HFFc6 (cell line): Measurements from ENCODE around the gene SPX. TPM values are rescaled to one million over a fixed set of nuclear protein-coding genes. Genes with fewer than 3 reads are reported as not detected.
A peak's percentile ranks its signal among the peaks of the same experiment; 100 is the strongest.

Experiments
- DNase-seq: peaks from one replicate; pipeline ENCODE4 v3.0.0-alpha.2; 2018
- H3K27ac Mint-ChIP-seq: 2 replicates; pipeline ENCODE4 v1.8.0; 2020; ENCODE audit warnings: mild to moderate bottlenecking, mixed read lengths
- H3K27me3 Mint-ChIP-seq: 2 replicates; pipeline ENCODE4 v1.8.0; 2021; ENCODE audit warnings: mild to moderate bottlenecking, moderate library complexity, mixed read lengths; ENCODE audit not compliant: insufficient read depth
- H3K36me3 Mint-ChIP-seq: 2 replicates; pipeline ENCODE4 v1.8.0; 2021; ENCODE audit warnings: low read depth, mixed read lengths
- H3K4me1 Mint-ChIP-seq: 2 replicates; pipeline ENCODE4 v1.8.0; 2020; ENCODE audit warnings: low read depth, mixed read lengths
- H3K4me3 Mint-ChIP-seq: 2 replicates; pipeline ENCODE4 v1.8.0; 2020; ENCODE audit warnings: mild to moderate bottlenecking, moderate library complexity, mixed read lengths
- H3K9me3 Mint-ChIP-seq: 2 replicates; pipeline ENCODE4 v1.8.0; 2020; ENCODE audit warnings: mild to moderate bottlenecking, mixed read lengths
- CTCF ChIP-seq: fragments of 200-600 bp; sonication (generic); IDR thresholded peaks from 2 replicates; pipeline ENCODE4 v1.5.0; 2021; ENCODE audit warnings: antibody characterized with exemption, mild to moderate bottlenecking
- total RNA-seq, 6 experiments: library from RNA; stranded (reverse); fragmentation: NEBNext Ultra II Directional; extraction: Animal tissue kit (Norgen Biotek cat#: 25700); gene quantifications; 2 replicates in 1 of 6; 3 replicates in 5 of 6; pipeline ENCODE4 v1.2.3, GENCODE V29; 2021

The SPX gene
- total RNA-seq, 6 experiments from 2014 or later, result not detected

GRCh38 chr12:21523148-21523547, 2.9 kb upstream of the SPX start:
- Mint-ChIP-seq H3K36me3 (0 out of 2 replicates have a peak, but pooled peaks cover 7% of the 10 kb centered on the region), H3K27ac (no peak overlapping the region), H3K4me1 (no peaks in the 10 kb centered on the region), H3K9me3 (no peaks in the 10 kb centered on the region), H3K27me3 (peaks cover 5% of the 10 kb centered on the region), H3K4me3 (no peak overlapping the region)
- no peak for TF ChIP-seq CTCF
- DNase-seq, result no peak

GRCh38 chr12:21526721-21527345, 737 bp downstream of the SPX start:
- Mint-ChIP-seq H3K27ac (no peak overlapping the region), H3K36me3 (no peaks in the 10 kb centered on the region), H3K4me3 (peak overlapping the region; percentile 63), H3K4me1 (no peaks in the 10 kb centered on the region), H3K9me3 (no peaks in the 10 kb centered on the region), H3K27me3 (peaks cover 11% of the 10 kb centered on the region)
- no peak for TF ChIP-seq CTCF
- DNase-seq, result no peak

- H3K27me3 Mint-ChIP-seq, result peaks cover 11% of the 10 kb centered on the region
- H3K4me3 Mint-ChIP-seq, result peak overlapping the region; percentile 64
- no peak overlapping the region for H3K27ac Mint-ChIP-seq
- no peak for TF ChIP-seq CTCF
- no peaks in the 10 kb centered on the region for H3K9me3 Mint-ChIP-seq
- H3K4me1 Mint-ChIP-seq, result no peaks in the 10 kb centered on the region
- peak; percentile 22 for DNase-seq
- H3K36me3 Mint-ChIP-seq, result no peaks in the 10 kb centered on the region
These were observed 1.5 kb downstream of the SPX start for GRCh38 chr12:21527451-21528180.

GRCh38 chr12:21528953-21529352, 2.9 kb downstream of the SPX start:
- TF ChIP-seq CTCF, result no peak
- H3K4me1 Mint-ChIP-seq, result no peaks in the 10 kb centered on the region
- peaks cover 14% of the 10 kb centered on the region for H3K27me3 Mint-ChIP-seq
- no peaks in the 10 kb centered on the region for H3K9me3 Mint-ChIP-seq
- H3K36me3 Mint-ChIP-seq, result no peaks in the 10 kb centered on the region
- DNase-seq, result no peak
- H3K4me3 Mint-ChIP-seq, result no peak overlapping the region
- no peak overlapping the region for H3K27ac Mint-ChIP-seq

GRCh38 chr12:21529456-21529855, 3.4 kb downstream of the SPX start:
- Mint-ChIP-seq H3K27ac (no peak overlapping the region), H3K4me3 (no peak overlapping the region), H3K27me3 (peaks cover 16% of the 10 kb centered on the region), H3K4me1 (no peaks in the 10 kb centered on the region), H3K9me3 (no peaks in the 10 kb centered on the region), H3K36me3 (no peaks in the 10 kb centered on the region)
- no peak for TF ChIP-seq CTCF
- DNase-seq, result no peak
